ENCODE data around the gene EDIL3.
"Not testable (repeated sequence)": the region's sequence is repeated elsewhere in the genome, so short reads cannot be mapped to it uniquely, and the experiment has no call there.

EDIL3 gene

DNA sequence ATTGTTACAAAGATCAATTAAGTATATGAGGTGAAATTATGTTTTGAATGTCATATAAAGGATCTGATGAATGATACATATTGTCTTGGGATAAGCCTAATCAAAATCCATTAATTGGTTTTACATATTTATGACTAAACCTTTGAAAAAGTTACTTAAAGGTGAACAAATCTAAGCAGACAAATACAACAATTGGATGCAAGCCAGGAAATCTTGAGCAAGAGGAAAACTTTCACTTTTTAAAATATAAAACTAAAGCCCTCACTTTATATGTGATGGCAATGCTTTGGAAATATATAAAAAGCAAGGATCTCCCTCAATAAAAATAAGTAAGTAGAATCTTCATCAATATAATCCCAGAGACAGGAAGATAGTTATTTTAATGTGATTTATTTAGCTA, 80.1 kb downstream of the EDIL3 start:
- DNase-seq, result no peak

DNA sequence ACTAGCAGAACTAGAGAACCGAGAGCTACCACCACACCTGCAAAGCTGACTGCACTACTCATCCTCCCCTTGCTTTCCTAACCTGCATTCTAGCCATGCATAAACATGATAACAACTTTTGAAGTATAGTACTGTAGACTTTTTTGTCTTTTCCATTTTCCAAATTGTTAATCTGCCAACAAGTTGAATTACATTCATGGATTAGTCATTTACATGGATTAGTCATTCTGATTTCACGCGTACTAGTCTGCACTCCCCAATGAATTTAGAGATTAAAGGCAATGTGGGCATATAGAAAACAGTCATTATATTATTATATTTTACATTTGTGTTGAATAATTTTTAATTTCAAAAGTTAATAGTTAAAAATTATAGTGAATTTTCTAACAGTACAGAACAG, 81.4 kb downstream of the EDIL3 start:
- DNase-seq, result no peak

DNA sequence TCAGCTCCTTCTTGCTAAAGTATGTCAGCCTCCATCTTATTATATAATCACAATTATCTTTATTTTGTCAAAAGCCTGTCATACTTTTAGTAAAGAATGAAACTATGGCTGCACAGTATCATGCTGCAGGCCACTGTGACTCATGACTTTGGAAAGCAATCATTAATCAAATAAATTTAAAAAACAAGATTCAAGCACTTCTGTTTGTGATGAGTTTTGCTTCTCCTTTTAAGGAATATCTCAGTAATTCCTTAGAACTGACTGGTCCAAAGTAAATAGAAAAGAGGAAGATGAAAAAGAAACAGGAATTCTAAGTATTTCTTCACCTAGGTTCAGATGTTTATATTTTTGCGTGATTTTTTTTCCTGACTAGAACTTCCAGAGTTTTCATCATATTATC, 83.1 kb downstream of the EDIL3 start:
- DNase-seq, result no peak

DNA sequence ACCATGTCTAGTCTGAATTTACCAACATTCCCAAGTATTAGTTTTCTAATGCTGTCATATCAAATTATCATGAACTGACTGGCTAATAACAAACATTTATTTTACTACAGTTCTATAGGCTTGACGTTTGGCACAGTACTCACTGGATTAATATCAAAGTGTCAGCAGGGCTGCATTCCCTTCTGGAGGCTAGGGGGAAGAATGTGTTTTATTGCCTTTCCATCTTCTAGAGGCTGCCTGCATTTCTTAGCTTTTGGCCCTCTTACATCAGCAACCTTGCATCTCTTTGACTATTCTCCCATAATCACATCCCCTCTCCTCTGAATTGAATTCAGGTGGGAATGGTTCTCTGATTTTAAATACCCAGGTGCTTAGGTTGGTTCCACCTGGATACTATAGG, 84.7 kb downstream of the EDIL3 start:
- no peak for DNase-seq

DNA sequence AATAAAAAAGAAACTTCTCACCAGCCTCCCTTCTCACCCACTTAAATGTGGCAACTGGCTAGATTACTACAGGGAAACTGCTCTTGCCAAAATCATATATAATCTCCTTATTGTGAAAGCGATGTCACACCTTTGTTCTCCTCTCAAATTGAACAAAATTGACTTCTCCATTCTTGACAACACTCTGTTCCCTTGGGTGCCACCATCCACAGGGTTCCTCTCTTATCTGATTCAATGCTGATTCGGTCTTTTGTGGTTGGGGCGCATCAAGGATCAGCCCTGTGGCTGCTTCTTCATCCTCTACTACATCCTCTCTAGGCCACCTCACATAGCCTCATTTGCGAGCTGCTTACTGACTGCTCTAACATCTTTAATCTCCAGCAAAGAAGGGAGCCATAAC, 86.1 kb downstream of the EDIL3 start:
- no peak for DNase-seq

DNA sequence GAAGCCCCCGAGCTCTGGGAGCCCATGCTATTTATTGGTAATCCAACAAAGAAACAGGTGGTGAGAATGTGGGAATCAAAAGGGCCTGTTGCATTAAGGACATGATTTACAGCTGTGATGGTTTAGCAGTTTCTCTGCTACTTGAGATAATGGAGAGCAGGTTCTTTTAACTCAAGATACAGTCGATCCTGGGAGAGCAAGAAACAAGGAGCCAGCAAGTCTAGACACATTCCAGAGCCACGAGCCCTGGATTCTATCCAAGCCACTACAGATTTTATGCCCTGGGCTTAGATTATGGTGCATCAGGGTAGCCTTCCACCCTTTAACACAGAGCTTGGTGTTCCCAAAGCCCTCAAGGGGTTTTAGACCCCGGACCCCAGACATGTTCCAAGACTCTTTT, 87.0 kb downstream of the EDIL3 start:
- DNase-seq, result not testable (repeated sequence)

DNA sequence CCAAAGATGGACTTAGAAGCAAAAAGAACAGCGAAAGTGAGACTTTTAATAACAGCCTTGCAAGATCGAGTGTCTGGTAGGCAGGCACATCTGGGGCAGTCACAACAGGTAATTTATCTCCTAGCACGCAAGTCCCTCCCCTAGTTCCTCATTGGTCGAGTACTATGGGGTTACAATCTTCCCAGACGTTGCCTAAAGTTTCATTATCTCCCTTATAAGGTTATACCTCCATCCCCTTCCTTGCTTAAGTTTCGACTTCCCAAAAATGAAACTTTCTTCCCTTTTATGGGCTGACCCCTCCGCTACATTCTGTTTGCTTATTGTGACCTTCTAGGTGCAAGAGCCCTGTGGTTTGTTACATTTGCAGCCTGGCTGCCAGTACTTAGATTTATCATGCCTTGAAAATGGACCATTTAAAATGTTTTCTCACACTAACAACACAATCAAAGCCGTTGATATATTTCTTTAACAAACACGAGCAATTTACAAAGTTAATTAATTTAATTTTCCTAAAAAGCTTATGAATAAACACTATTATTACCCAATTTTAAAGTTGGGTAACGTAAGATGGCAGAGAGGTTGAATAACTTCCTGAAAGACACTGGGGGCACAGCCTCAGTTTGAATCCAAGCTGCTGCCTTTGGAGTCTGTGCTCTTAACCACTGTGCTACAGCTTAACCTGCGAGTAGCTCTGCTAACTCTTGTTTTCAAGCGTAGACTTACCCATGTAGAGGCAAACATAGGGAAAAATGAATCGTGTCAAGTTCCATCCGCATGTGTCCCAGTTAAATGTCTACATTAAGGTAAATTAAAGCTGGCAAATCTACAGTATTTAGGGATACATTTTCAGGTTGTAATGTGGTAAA, 91.7 kb downstream of the EDIL3 start:
- DNase-seq, result no peak

DNA sequence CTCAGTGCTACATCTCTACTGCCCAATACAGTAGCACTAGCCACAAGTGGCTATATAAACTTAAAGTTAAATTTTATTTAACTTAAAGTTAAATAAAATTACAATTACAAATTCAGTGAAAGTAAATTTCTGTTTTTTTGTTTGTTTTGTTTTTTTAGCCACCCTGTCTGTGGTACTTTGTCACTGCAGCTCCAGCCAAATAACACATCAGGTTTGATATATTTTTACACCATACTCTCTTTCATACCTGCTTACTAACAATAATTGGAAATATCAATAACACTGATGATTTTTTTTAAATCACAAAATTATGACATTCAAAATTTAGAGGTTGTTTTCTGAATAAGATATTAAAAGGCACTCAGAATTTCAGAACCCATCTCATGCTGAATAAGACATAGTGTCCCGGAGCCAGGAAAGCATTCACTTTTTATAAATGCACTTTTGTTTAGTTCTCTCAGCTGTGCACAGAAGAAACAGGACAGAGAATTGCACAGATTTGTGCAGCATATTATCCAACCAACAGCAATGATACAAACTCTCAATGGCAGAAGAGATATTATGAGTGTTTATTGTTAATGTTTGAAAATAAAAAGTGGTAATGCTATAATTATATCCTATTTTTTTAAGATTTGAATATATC, 92.6 kb downstream of the EDIL3 start:
- no peak for DNase-seq

DNA sequence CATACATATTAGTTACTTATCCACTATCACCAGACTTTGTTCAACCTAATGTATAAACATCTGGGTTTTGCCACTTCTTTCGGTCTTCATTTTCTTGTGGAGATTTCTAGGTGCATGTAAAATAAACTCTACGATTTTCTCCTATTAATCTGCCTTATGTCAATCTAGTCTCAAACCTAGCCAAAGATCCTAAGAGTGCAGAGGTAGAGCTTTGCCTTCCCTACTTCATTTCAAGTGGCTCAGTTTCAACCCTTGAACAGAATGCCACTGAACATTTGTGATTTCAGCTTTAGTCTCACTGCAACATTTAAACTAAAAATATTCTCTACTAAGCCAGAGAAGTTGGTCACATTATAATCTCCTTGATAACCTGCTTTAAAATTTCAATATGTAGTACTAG, 94.0 kb downstream of the EDIL3 start:
- DNase-seq, result no peak

DNA sequence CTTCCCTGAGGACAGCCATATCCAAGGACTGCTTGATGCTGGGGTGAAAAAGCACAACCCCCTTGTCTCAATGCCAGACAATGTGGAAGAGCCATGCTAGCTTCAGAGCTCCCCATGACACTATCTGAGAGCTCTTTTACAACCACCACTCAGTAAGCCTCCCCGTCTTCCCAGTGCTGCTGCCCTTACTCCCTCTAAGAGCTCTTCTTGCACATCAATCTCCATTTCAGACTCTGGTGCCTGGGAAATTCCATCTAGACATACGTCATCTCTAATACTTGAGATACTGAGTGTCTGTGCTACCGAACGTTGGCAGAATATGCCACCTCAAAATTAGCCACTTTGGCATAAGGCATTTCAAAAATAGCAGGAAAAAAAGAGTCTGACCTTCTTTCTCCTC, 94.5 kb downstream of the EDIL3 start:
- no peak for DNase-seq

DNA sequence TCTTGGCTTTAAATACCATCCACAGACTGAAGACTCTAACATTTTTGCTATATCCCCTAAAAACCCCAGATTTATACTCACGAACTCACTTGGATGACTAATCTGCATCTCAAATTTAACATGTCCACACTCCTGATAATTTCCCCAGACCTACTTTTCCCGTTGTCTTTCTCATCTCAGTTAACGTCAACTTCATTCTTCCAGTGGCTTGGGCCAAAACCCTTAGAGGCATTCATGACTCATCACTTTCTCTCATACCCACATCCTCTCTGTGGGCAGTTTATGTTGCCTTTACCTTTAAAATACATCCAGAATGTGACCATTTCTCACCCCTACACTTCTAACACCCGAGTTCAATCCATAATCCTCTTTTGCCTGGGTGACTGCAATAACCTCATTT, 96.7 kb downstream of the EDIL3 start:
- no peak for DNase-seq

DNA sequence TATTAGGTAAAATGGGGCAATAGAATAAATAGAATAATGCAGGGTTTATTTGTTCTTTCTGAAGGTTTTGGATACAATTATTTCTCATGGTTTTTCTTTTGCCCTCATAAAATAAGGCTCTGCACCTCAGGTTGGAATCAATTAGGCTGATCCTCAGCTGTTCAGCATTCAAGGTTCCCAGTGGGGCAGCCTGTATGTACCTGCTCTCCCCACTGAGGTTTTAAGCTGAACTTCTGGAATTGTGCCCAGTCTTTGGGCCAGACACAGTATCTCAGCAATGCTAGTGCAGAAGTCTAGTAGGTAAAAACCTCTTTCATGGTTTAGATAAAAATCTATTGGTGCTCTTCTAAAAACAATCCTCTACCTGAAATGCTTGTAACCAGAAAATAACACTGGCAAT, 98.0 kb downstream of the EDIL3 start:
- no peak for DNase-seq

DNA sequence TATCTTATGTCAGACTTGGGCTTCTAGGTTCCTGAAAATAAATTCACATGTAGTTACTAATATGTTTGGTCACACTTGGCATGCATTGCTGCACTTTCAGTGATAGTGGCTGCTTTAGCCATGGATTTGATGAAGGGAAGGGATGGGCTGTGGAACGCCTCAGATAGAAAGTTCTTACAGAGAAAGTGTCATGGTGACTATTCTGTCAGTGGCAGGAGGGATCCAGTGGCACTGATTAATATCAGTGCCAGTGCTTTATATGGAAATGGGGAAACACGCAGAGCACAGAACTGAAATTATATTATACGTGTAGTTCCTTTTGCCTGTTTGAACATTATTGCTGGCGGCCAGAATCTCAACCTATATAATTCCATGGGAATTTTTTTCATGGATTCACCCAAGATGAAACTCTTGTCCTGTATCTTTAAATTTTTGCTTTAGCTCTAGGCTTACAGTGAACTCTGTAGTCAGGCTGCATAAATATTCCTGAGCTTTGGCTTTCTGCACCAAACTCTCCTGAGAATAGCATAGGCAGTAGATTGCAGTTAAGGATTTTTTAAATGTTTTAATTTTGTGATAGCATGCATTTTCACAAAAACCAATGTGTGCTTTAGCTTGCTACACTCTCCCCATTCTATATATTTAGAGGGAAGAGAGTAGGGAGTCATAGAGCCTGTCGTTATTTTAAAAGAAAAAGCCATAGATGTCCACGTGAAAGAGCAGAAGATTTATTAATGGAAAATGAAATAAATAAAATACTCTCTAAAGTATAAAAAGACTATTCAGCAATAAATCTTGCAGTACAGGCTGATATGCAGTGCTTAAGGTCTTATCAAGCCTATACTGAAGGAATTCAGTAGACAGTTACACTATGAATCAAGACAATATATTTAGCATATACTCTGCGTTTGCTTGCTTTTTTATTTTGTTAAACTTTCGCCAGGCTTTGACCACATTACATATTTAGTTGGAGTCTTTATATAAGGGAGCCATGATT, 98.7 kb downstream of the EDIL3 start:
- DNase-seq, result no peak

DNA sequence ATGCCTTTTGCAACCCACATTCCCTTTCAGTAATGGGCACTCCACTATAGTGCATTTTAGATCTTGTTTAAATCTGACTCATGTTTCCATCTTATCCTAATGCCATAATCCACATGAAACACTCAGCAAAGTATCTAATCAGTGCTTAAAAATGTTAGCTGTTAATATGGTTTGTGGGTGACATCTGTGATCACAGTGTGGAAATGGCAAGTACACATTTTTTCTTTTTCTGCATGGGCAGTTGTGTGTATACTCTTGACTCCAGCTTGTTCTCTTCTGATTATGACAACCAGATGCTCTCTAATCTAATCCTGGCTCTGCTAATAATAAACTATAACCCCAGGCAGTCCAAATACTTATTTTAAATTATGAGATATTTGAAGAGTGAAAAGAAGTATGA, 103.3 kb downstream of the EDIL3 start:
- DNase-seq, result no peak

DNA sequence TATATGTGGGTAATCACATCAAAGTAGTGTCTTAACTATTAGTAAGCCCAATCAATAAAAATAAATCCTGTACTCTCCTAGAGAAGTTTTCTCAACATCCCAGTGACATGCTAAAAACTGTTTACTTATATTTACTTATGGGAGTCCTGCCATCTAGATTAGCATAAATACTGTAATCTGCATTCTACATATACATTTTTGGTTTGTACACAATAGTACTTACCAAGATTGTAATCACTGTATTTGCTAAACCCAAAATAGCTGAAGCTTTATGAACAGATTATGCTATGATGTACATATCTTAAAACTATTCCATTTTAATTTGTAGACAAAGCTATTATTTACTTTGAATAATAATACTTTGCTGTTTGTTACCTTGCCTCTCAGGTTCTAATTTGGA, 105.4 kb downstream of the EDIL3 start:
- no peak for DNase-seq

DNA sequence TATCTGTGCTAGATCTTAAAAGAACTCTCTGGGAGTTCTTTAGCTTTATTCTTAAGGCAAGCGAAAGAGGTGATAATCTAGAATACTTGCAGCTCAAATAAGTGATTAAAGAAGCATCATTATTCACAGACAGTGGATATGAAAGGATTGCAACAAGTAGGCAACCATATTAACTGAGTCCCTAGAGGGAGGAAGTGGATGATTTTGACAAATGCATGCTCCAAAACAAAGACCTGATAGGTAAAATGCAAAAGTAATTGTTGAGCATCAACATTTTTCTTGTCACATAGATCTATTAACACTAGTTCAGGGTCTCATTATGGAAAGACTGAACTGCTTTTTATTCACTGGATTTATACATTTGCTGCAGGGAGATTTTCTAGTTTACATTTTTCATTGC, 109.1 kb downstream of the EDIL3 start:
- DNase-seq, result no peak

DNA sequence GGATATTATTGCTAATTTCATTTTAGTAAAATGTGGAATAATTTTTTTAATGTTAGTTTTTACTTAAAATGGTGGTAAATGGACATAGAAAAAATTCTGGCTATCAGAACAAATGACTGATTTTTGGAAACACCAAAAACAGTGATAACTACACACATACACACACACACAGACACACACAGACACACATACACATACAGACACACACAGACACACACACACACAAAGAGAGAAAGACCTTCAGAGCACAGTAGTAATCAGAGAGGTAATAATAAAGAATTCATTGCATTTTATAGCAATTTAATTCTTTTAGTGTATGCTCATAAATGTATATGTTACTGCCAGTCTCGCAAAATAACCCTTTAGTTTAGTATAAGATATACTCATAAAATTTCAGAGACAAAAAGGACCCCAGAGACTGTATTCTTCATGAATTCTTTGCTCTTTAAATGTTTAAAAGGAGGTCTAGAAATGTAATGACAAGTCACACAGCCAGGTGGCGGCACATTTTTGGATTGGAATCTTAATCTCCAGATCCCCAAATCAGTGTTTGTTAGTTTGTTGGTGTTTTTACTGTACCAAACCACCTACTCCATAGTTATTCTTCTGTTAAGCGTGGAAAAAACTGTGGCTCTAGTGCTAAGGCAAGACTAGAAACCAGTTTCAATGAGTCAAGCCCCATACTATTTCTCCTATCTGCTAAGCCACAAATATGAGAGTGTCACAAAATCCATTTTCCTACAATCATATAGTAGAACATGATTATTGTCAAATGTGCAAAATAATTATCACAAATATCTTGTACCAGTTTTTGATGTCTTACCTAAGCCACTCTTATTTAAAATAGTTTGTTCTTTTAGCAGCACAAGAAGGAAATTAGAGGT, 109.9 kb downstream of the EDIL3 start:
- no peak for DNase-seq

DNA sequence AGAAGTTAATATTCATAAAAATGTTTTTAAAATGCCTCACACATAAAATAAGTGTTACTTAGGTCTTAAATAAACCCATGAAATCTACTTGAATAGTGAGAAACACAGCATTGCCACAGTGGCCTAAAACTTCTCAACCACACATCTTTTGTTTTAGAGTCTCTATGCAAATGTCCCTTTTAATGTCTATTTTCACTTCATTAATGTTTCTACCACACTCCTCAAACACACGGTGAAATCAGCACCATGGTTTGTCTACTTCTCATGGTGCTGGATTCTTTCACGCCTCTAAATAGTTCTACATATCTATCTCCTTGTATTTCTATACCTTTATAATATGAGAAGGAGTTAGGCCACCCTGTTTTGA, 111.2 kb downstream of the EDIL3 start:
- DNase-seq, result no peak

DNA sequence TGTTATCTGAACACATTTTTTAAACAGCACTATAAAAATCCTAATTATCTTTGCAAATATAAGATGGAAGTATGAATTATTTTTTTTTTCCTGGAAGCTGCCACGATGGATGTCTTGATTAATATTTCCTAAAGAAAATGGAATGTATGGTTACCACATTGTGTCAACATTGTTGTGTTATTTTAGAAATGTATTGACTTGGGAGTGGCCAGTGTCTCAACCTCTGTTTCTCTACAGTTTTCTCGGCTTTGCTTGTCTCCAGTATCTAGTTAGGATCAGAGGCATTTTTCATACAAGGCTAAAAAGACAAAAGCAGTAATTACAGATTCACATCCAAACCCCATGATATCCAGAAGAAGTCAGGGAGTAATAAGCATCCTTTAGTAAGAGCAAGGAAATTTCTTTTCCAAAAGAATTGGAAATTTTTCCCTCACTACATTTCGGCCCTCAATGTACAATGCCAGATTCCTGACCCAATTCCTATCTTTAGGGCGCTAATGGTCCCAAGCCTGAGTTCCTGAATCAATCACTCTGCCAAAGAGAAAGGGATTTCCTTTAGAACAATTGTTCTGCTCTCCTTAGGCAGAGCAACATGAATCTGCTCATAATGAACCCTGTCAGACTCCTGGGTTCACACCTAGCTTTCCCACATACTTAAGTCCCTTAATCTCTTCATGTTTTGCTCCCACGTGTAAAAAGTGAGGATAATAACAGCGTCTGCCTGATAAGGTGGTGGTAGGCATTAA, 111.7 kb downstream of the EDIL3 start:
- DNase-seq, result no peak

DNA sequence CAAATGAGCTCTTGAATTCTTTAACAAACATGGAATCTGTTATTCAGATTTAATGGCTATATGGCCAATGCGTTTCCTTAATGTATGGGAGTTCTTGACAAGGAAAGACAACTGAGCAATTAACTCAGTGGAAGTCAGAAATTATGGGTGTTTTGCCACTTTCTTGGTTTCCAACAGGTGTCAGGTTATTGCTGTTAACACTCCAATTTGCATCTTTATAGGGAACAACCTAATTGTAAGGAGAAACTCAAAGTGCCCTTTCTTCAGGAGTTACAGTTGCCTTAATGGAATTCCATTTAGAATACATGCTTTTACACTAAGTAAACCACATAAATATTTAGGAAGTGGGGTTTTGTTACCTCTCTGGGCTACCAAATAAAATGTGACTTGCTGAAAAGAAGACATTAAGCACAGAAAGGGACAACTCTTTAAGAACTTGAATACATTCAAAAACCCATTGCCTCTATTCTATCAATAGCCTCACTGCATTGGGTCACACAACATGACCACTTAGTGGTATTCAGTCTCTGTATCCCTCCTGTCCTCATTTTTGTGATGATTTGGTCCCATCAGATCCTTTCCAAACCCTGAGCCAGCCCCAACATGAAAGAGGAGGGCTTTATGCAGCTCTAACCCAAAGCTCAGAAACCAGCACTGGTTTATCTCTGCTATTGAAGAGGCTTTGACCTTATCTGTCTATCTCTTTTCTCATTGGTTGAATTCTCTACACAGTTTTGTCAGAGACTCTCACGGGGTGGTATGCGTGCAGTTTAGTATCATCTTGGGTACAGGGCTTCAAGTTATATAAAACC, 118.7 kb downstream of the EDIL3 start:
- DNase-seq, result no peak
